Subcutaneous adipose tissue (tissue), 4 donors: ENCODE measurements around the gene AMFR. TPM values are rescaled to one million over a fixed set of nuclear protein-coding genes. Genes with fewer than 3 reads are reported as not detected.

Experiments
- total RNA-seq, 4 donors: library from RNA; depleted of rRNA; stranded (reverse); fragments of >200 nt; gene quantifications; one replicate each; pipeline ENCODE4 v1.1.0, GENCODE V29; 2016
- TF ChIP-seq, protein P1 (sequence below): fragments of 450-650 bp; IDR thresholded peaks from one replicate; pipeline ENCODE4 v1.5.1; 2016; ENCODE audit warnings: low read depth, mild to moderate bottlenecking, control low read depth, antibody characterized with exemption, moderate library complexity

Gene AMFR
- total RNA-seq, 4 donors from 2014 or later, result 168 to 186 (median 175) TPM

DNA sequence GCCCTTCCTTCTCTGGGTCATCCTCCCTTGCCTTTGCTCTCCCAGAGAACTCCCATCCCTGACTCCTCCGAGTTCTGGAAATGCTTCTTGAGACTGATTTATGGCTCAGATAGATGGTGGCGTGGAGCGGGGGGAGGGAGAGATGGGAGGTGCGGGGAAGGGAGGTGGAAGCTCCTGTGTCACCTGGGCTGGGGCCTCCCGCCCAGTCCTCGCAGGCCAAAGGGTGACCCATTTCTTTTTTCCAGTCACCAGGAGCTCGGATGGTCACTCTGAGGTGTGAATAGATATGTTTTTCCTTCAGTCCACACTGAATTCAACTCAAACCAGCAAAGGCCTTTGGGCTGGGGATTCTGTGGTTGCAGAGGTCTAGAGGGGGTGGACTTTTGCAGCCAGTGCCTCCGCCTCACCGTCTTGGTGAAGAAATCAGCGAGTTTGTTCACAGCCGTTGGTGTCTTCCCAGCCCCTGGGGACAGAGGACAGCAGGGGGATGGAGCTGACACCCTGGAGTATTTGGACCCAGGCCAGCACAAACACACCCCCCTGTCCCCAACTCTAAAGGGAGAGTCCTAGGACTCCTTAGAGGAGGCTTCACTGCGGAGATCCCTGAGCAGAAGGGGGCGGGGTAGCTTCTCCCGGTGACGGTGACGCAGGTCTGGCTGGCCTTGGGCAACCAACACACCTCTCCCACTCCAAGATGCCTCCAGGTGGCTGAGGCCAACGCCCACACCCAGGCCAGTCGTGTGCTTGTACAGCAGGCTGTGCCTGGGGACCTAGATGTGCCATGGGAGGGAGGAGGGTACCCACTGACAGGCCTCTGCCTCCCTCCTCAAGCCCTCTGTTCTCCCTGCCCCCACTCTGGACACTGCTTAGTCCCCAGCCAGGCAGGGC lies 80.6 kb downstream of the AMFR start:
- TF ChIP-seq, protein P1, sequence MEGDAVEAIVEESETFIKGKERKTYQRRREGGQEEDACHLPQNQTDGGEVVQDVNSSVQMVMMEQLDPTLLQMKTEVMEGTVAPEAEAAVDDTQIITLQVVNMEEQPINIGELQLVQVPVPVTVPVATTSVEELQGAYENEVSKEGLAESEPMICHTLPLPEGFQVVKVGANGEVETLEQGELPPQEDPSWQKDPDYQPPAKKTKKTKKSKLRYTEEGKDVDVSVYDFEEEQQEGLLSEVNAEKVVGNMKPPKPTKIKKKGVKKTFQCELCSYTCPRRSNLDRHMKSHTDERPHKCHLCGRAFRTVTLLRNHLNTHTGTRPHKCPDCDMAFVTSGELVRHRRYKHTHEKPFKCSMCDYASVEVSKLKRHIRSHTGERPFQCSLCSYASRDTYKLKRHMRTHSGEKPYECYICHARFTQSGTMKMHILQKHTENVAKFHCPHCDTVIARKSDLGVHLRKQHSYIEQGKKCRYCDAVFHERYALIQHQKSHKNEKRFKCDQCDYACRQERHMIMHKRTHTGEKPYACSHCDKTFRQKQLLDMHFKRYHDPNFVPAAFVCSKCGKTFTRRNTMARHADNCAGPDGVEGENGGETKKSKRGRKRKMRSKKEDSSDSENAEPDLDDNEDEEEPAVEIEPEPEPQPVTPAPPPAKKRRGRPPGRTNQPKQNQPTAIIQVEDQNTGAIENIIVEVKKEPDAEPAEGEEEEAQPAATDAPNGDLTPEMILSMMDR, result no peak

DNA sequence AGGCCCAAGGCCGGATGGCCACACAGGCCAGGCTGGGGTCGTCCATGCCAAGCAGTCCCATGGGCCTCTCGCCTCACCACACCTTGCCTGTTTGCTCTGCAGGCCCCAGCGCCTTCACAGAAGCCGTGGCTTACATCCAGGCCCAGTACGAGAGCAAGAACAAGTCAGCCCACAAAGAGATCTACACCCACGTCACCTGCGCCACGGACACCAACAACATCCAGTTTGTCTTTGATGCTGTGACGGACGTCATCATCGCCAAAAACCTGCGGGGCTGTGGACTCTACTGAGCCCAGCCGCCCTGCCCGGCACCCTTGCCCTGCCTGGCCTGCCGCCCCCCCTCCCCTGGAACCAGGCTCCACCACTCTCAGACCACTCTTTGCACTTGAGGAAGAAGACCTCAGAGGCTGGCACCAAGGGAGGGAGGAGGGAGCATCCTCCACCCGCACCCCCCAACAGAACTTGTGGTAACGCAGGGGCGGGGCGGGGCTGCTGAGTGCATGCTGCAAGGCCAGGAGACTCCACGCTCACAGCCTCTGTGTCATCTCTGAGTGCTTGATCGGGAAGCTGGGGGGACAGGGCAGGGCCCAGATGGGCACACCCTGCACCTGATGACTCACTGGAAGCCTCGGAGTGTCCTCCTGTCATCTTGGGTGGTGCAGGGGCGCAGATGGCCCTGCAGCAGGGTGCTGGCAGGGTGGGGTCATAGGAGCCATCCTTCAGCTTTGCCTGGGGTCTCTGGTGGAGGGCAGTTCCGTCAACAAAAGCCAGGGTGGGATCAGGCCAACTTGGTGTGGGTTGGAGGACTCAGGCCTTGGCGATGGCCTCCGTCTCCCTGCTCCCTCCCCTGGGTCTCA lies 81.5 kb downstream of the AMFR start:
- TF ChIP-seq, protein P1, result no peak

DNA sequence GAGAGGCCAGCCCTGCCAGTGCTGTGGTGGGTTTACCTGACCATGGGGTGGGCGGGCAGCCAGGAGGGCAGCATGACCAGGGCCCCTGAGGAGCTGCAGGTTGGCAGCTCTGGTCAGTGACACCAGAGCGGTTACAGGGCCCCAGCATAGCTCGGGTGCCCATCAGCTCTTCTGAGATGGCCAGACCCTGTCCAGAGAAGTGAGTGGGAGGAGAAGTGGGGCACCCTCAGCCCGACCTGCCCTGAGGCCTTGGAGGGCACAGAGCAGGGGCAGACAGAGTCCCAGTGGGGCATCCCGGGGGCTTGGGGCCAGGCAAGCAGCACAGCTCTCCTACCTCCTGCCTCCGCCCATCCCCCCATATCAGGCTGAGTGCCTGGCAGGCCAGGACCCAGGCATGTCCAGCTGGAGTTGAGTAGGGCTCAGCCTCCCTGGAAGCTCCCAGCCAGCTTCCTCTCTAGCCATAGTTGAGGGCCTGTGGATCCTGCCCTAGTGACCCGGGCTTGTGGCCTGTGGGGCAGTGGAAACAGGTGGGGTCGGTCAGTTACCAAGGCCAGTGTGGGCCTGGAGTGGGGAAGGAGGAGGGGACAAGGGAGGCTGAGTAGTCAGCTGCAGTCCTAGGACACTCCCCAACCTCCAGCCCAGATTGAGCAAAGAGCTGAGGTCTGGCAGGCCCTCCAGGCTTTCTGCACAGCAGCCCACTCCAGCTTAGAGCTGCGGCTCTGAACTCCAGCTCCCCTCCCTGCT lies 83.5 kb downstream of the AMFR start:
- TF ChIP-seq, protein P1, result no peak

DNA sequence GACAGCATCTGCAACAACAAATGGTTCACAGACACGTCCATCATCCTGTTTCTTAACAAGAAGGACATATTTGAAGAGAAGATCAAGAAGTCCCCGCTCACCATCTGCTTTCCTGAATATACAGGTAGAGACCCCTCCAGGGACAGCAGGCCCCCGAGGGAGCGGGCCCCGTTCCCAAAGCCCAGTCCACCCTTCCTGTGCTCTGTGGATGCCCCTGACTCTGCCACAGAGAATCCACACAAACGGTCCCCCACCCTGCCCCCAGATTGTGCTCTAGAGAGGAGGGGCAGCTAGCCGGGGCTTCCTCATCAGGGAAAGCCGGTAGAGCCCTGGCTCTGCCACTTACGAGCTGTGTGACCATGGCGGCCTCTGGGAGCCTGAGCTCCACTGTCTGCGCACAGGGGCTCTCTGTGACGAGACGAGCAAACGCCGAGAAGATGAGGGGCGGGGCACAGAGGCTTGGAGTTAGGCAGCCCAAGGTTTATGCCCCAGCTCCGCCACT lies 84.4 kb downstream of the AMFR start:
- TF ChIP-seq, protein P1, result no peak

DNA sequence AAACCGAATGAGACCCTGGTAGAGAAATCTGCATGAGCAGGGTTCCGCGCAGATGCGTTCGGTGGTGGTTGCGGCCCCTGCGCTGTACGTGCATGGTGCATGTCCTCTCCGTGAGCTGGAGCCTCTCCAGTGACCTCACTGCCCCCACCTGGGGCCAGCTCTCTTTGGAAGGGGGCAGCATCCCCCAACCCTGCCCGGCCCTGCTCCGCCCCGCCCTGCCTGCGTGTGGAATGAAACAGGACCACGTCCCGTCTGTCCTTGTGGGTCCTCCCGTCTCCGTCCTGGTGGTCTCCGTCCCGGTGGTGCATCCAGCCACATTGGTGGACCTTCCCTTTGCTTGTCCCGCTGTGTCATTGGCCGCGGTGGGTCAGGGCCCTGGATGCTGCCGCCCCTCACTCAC lies 84.9 kb downstream of the AMFR start:
- TF ChIP-seq, protein P1, result no peak

DNA sequence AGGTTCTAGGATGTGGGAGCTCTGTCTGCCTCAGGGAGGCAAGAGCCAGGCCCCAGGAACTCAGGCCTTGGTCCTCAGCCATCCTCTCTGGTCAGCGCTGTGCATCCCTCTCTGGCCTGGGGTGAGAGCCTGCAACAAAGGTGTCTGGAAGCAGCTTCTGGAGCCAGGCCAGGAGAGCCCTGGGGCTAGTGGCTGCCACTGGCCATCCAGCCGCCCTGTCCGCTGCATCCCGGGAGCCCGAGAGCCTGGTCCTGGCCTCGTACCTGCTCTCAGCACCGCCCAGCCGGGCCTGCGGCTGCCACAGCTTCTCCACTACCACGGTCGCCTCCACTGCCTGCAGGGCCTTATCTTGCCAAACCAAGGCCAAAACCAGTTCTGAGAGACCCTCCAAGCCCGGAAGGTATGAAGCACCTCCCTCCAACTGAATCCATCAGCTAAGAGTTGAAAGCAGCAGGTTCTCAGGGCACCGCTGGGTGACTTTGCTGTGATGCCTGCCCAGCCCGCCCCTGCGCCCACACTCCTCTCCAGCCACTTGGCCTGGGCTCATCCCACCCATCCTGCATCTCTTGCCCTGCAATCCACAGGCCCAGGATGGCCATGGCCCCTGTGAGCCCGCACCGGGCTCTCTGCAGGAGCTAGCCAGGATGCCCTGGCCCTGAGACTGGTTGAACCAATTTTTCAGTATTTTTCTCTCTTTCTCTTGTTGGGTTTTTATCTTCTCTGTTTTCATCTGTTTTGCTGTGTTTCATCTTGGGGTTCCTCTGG lies 85.7 kb downstream of the AMFR start:
- TF ChIP-seq, protein P1, result no peak
